Ecto neural progenitor cell (in vitro differentiated cells): ENCODE measurements around the gene HEATR3.
"Not testable (repeated sequence)": the region's sequence is repeated elsewhere in the genome, so short reads cannot be mapped to it uniquely, and the experiment has no call there.

Experiments
- DNase-seq: peaks from one replicate; pipeline ENCODE4 v3.0.0-alpha.2; 2018; ENCODE audit warnings: low spot score

HEATR3 gene

GRCh38 chr16:50102051-50102746, 36.4 kb downstream of the HEATR3 start:
- DNase-seq: no peak

- no peak for DNase-seq
Measured at GRCh38 chr16:50103764-50104163, 38.0 kb downstream of the HEATR3 start.

DNA sequence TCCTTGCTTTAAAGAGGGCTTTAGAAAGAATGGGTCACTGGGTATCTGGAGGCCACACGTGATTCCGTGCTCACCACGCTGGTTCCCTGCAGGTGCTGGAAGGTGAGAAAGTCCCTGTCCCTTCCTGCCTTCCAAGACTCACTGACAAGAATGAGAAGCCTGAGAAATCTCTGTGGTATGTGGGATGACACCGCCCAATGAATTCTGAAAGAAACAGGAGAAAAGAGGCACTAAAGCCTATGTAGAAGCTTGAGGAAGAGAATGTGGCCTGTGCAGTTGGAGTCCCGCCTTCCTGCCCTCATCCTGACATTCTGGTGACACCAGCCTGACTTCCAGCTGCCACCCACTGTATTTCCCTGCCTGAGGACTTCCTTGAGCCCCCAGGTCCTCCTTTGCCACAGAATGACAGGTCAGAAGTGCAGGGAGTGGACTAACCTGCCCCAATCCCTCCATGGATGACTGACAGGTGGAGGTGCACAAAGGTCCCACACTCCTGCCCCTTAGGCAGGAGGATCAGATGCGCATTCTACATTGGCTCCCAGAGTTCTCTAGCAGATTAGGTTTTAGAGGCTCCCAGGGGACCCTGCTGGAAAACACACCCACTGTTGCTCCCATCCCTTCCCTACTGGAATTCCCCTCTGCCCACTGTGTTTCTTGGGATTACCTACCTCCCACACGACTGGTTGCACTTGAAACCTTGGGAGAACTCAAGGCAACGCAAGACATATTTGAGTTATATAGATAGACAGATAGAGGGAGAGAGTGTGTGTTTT, 48.8 kb downstream of the HEATR3 start:
- no peak for DNase-seq

DNA sequence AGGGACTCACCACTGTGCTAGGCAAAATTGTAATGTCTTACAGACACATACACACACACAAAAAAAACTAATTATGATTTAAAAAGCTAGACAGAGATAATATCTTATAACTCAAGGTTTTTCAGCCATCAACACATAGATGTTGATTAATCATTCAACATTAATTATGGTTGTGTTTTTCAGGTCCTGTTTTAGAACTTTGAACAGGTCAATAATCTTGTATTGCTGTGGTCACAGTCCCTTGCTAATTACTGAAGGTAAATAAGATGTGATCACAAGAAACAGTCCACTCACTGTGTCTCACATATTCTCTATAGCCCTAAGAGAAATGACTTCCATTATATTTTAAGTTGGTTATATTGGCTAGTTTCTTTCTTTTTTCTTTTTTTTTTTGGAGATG, 54.9 kb downstream of the HEATR3 start:
- DNase-seq: no peak

DNA sequence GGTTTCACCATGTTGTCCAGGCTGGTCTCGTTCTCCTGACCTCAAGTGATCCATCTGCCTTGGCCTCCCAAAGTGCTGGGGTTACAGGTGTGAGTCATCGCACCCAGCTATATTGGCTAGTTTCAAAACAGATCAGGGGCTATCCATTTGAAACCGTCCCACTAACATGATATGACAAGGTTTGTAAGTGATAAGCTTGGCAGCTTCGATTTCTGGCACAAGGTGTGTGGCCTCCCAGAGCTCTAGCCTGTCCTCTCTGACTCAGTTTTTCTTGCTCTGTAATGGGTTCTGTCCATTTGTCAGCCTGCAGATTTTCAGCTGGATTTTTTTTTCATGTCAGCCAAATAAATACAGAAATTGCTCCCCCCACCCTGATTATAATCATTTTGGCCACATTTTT, 55.5 kb downstream of the HEATR3 start:
- no peak for DNase-seq

- DNase-seq: no peak
Measured at GRCh38 chr16:50121721-50122445, 56.1 kb downstream of the HEATR3 start.

GRCh38 chr16:50123417-50123816, 57.6 kb downstream of the HEATR3 start:
- DNase-seq: no peak

GRCh38 chr16:50124769-50125168, 59.0 kb downstream of the HEATR3 start:
- DNase-seq: no peak

DNA sequence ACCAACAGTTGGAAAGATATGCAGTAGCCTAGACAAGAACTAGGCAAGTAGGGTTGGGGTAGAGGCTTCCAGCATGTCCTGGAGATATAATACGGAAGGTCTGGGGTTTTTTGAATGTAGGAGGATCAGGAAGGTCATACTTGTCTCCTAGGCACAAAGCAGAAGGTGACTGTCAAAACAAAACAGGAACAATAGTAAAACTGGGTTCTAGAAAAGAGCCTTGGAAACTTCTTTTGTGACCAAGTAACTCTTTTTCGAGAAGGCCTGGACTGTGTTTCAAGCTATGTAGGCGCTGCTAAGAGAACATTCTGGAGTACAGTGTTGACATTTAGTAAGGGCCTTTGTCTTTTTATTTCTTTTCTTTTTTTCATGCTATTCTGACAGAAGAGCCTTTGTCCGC, 60.4 kb downstream of the HEATR3 start:
- DNase-seq: no peak

GRCh38 chr16:50132571-50132970, 66.8 kb downstream of the HEATR3 start:
- DNase-seq: not testable (repeated sequence)

DNA sequence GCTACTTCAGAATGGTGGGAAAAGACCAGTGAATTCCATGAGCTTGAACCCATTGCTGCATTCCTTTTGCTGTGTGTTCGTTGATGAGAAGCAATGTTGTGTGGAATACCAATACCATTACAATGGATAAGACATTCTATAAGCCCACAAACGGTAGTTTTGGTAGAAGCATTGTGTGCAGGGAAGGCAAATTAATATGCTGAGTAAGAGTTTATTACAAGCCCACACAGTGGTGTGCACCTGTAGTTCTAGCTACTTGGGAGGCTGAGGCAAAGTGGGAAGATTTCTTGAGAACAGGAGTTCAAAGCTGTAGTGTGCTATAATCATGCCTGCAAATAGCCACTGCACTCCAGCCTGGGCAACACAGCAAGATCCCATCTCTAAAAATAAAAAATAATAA, 67.4 kb downstream of the HEATR3 start:
- DNase-seq: no peak

- no peak for DNase-seq
Measured at GRCh38 chr16:50136399-50136798, 70.6 kb downstream of the HEATR3 start.

DNA sequence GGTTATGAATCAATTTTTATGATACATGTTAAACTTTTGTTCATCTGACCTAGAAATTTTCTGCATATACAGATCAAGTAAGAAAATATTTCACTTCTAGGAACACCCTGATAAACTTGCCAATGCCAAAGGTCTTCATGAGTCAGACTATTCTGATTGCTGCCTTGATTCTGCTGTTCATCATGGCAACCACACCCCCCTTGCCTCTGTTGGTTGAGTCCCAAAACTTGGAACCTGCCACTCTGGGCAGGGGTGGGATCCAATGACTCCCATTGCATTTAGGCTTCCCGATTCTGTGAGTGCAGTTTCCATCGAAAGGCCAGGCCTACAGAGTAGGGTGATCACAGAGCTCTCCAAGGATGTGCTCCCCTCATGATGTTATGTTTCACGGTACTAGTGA, 71.5 kb downstream of the HEATR3 start:
- DNase-seq: no peak

DNA sequence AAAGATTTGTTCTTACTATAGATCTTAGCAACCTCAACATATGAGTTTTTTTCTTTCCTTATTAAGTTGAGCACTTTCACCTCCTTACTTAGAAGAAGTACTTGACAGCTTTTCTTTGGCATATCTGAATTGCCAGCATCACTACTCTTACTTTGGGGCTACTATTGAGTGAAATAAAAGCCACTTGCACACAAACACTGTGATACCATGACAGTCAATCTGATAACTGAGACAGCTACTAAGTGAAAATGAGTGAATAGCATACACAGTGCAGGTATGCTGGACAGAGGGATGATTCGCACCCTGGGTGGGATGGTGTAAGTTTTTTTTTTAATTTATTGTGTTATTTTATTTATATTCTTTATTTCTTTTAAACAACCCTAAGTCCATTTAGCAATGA, 73.8 kb downstream of the HEATR3 start:
- no peak for DNase-seq

DNA sequence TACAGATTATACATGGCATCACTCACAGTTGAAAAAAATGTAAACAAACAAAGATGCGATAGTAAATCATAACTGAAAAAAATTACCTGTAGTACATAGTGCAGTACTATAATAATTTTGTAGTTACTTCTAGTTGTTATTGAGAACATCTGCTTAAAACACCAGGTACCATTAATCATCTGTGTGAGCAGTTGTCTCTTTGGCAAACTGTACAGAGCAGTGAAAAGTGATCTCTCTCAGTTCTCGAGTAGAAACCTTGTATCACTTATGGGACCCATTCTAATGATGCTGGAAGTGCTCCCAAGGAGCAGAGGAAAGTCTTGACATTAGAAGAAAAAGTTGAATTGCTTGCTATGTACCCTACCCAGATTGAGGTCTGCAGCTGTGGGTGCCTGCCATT, 78.4 kb downstream of the HEATR3 start:
- no peak for DNase-seq

DNA sequence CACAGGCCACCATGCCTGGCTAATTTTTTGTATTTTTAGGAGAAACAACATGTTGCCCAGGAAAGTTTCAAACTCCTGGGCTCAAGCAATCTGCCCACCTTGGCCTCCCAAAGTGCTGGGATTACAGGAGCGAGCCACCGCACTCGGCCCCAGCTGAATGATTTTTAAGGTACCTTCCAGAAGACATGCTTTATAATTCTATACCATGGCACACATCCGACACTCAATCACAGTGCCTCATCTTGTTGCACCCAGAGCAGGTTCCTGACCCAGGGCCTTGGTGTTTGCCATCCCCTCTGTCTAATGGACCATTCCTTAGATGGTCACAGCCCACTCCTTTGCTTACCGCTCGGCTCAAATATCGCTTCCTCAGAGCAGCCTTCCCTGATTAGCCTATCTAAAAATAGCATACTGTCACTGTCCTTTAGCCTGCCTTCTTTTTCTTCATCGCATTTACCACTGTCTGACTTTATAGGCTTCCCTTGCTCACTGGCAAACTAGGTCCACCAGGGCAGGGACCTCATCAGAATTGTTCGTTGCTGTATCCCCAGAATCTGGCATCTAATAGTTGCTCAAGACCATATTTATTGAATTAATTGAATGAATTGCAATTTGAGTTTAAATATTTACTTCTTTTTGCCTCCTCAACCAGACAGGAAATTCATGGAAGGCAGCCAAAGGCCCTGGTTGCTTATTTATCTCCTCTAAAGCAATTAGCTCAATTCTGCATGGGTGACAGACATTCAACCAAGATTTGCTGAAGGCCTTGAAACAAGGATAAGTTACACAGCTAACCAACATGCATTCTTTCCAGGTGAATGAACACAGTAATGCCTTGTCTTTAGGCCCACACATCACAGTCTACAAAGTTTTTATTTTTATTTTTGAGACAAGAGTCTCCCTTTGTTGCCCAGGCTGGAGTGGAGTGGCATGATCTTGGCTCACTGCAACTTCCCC, 81.0 kb downstream of the HEATR3 start:
- no peak for DNase-seq

GRCh38 chr16:50151322-50151721, 85.6 kb downstream of the HEATR3 start:
- DNase-seq: no peak

- DNase-seq: no peak
Measured at GRCh38 chr16:50151756-50152155, 86.0 kb downstream of the HEATR3 start.

GRCh38 chr16:50152351-50152806, 86.6 kb downstream of the HEATR3 start:
- no peak for DNase-seq

DNA sequence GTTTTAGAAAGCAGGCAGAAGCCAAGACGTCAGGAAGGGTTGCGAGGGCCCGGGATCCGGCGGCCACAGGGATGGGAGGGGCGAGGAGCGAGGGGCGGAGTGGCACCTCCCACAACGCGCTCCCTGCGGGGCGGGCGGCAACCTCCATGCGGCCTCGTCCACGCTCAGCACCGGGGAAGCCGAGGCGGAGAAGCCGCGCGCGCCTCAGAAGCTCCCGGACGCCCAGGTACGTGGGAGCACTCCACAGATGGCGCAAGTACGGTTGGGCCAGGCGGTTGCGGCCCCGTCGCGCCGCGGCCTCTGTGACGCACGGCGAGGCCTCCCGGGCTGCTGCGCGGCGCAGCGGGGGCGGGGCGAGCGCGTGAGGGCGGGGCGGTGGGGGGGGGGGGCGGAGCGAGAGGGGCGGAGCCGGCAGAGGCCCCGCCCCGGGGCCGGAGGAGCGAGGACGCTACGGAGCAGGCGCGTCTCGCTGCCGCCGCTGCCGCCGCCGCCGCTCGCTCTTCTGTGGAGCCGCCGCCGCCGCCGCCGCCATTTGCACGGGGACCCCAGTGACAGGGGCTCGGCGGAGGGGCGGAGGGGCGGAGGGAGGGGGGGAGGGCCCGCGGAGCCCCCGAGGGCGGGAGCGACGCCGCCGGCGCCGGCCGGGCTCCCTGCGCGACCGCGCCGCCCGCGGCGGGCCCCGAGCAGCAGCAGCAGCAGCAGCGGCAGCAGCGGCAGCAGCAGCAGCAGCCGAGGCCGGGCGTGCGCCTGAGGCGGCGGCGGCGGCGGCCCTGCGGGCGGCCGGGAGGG, 87.2 kb downstream of the HEATR3 start, which contains the start of gene TENT4B:
TSS of gene TENT4B (plus strand) at position 500 of the 789 bp plus-strand sequence. CDS start 316 bp downstream, outside the sequence.
- peak; percentile 91 for DNase-seq
